ENCODE results near the gene PHACTR3. TPM values are rescaled to one million over a fixed set of nuclear protein-coding genes. Genes with fewer than 3 reads are reported as not detected.

PHACTR3 gene
- total RNA-seq, 4 donors from 2014 or later: 0.54 to 0.81 (median 0.59) TPM; not detected in 1

GRCh38 chr20:59701236-59701635, 96.9 kb downstream of the PHACTR3 start:
- WGBS, 2 donors (ENCODE audit: low coverage in 1 of 2): 52 to 63% methylated on average over 2 of the region's 2 CpGs
- Histone ChIP-seq H3K36me3 (no peaks in the 10 kb centered on the region), H3K27me3 (peaks cover 27% of the 10 kb centered on the region), H3K9me3 (no peaks in the 10 kb centered on the region), H3K27ac (no peak overlapping the region), H3K4me3 (no peak overlapping the region), H3K4me1 (no peaks in the 10 kb centered on the region)
- TF ChIP-seq, protein P1, sequence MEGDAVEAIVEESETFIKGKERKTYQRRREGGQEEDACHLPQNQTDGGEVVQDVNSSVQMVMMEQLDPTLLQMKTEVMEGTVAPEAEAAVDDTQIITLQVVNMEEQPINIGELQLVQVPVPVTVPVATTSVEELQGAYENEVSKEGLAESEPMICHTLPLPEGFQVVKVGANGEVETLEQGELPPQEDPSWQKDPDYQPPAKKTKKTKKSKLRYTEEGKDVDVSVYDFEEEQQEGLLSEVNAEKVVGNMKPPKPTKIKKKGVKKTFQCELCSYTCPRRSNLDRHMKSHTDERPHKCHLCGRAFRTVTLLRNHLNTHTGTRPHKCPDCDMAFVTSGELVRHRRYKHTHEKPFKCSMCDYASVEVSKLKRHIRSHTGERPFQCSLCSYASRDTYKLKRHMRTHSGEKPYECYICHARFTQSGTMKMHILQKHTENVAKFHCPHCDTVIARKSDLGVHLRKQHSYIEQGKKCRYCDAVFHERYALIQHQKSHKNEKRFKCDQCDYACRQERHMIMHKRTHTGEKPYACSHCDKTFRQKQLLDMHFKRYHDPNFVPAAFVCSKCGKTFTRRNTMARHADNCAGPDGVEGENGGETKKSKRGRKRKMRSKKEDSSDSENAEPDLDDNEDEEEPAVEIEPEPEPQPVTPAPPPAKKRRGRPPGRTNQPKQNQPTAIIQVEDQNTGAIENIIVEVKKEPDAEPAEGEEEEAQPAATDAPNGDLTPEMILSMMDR (IDR thresholded peaks at IDR 0.05): no peak
- TF ChIP-seq EP300 (IDR thresholded peaks at IDR 0.05): no peak
- no peak for TF ChIP-seq POLR2AphosphoS5 (IDR thresholded peaks at IDR 0.05)
- TF ChIP-seq POLR2A (IDR thresholded peaks at IDR 0.05): no peak
- no peak for ATAC-seq

- H3K4me3 ChIP-seq: no peak overlapping the region
- 48 to 76% methylated on average over 4 to 5 of the region's 5 CpGs for WGBS, 2 donors (ENCODE audit: low coverage in 1 of 2)
- ATAC-seq: no peak
- H3K27ac ChIP-seq: no peak overlapping the region
- peaks cover 30% of the 10 kb centered on the region for H3K27me3 ChIP-seq
- H3K4me1 ChIP-seq: no peaks in the 10 kb centered on the region
- no peaks in the 10 kb centered on the region for H3K9me3 ChIP-seq
- H3K36me3 ChIP-seq: no peaks in the 10 kb centered on the region
- no peak for TF ChIP-seq POLR2A (IDR thresholded peaks at IDR 0.05)
- no peak for TF ChIP-seq EP300 (IDR thresholded peaks at IDR 0.05)
- TF ChIP-seq, protein P1 (IDR thresholded peaks at IDR 0.05): no peak
- TF ChIP-seq POLR2AphosphoS5 (IDR thresholded peaks at IDR 0.05): no peak
Measured at GRCh38 chr20:59703046-59703445, 98.7 kb downstream of the PHACTR3 start.

DNA sequence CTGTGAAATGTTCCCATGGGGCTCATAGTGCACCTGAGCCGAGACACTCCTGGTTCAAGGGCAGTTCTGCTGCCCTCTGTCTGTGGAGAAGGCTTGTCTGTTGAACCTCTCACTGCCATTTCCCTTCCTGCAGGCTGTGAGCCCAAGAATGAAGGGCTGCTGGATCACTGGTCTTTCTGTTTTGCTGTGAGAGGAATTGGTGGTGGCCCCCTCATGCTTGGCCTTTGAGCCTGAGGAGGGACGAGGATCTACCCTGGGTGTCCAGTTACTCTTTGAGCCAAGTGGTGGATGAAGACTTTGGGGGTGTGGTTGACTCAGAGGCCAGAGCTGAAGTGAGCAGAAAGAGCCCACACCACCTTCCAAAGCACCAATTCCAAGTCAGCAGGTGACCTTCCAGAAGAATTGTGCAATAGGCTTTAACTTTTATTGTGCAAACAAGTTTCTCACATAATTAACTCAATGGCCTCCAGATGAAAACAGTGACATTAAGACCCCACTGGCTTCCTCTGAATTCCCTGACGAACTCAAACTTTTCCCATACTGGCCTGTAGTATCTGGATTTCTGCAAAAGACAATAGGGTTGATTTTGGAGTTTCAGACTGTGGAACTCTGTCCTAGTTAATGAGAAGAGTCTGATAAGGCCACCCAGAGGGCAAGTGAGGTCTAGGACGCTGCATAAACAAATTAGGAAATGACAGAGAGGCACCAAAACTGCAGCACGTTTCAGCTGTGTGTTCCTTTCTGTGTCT, 101.5 kb downstream of the PHACTR3 start:
- 29 to 36% methylated on average over 1 to 3 of the region's 5 CpGs for WGBS, 2 donors (ENCODE audit: low coverage in 1 of 2)

GRCh38 chr20:59706400-59706693, 102.0 kb downstream of the PHACTR3 start:
- 17 to 80% methylated on average over 1 of the region's 1 CpG for WGBS, 2 donors (ENCODE audit: low coverage in 1 of 2)
- Histone ChIP-seq H3K4me3 (no peak overlapping the region), H3K36me3 (no peaks in the 10 kb centered on the region), H3K27me3 (peaks cover 32% of the 10 kb centered on the region), H3K9me3 (no peaks in the 10 kb centered on the region), H3K4me1 (no peaks in the 10 kb centered on the region), H3K27ac (no peak overlapping the region)
- TF ChIP-seq POLR2AphosphoS5 (IDR thresholded peaks at IDR 0.05) (no peak), POLR2A (IDR thresholded peaks at IDR 0.05) (no peak), EP300 (IDR thresholded peaks at IDR 0.05) (no peak)
- TF ChIP-seq, protein P1 (IDR thresholded peaks at IDR 0.05): no peak
- ATAC-seq: no peak

More for the DNA sequence above, 101.5 kb downstream of the PHACTR3 start:
- Histone ChIP-seq H3K27ac (no peak overlapping the region), H3K4me1 (no peaks in the 10 kb centered on the region), H3K27me3 (peaks cover 32% of the 10 kb centered on the region), H3K36me3 (no peaks in the 10 kb centered on the region), H3K4me3 (no peak overlapping the region), H3K9me3 (no peaks in the 10 kb centered on the region)
- no peak for ATAC-seq
- TF ChIP-seq POLR2A (IDR thresholded peaks at IDR 0.05): no peak
- TF ChIP-seq POLR2AphosphoS5 (IDR thresholded peaks at IDR 0.05): no peak
- TF ChIP-seq, protein P1 (IDR thresholded peaks at IDR 0.05): no peak
- no peak for TF ChIP-seq EP300 (IDR thresholded peaks at IDR 0.05)

DNA sequence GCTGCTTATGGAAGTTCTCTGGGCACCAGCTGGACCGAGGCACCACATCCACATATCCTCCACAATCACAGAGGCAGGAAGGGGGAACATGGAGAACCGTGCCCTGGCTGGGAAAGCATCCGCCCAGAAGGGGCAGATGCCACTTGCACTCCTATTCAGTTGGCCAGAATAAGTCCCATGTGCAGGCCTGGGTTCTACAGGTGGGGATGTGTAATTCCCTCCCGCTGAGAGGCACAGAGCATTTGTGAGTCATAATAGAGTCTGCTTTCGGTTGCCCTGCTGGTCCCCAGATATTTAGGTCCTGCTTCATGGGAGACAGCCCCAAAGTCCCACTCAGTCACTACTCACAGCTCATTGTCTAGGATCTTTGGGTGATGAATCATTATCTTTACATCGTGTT, 104.0 kb downstream of the PHACTR3 start:
- H3K36me3 ChIP-seq: no peaks in the 10 kb centered on the region
- H3K9me3 ChIP-seq: peaks cover 0 to 6% (median 0%) of the 10 kb centered on the region in 3 donors
- no peaks in the 10 kb centered on the region for H3K4me1 ChIP-seq
- H3K27ac ChIP-seq: no peak overlapping the region
- no peak for ATAC-seq
- TF ChIP-seq POLR2AphosphoS5 (IDR thresholded peaks at IDR 0.05) (no peak), POLR2A (IDR thresholded peaks at IDR 0.05) (no peak), EP300 (IDR thresholded peaks at IDR 0.05) (no peak)
- TF ChIP-seq, protein P1 (IDR thresholded peaks at IDR 0.05): no peak
- H3K27me3 ChIP-seq: peaks cover 25% of the 10 kb centered on the region
- 86% methylated on average over 4 of the region's 6 CpGs; no CpG with 5 or more reads in 1 of the 2 donors for WGBS, 2 donors (ENCODE audit: low coverage in 1 of 2)
- no peak overlapping the region for H3K4me3 ChIP-seq

Data from gastroesophageal sphincter (tissue), 4 donors.